Kidney (tissue), 14 donors: Measurements from ENCODE around the gene KLK8. TPM values are rescaled to one million over a fixed set of nuclear protein-coding genes. Genes with fewer than 3 reads are reported as not detected.

Experiments used
- DNase-seq, 5 donors: peaks; one replicate each; pipeline ENCODE4 v3.0.0-alpha.2; 2013 to 2020
- FAIRE-seq: peaks from 2 replicates; lab custom pipeline; 2012; peaks lifted over from hg19 to GRCh38; lab: Jason Lieb, UNC
- H3K27ac ChIP-seq, 2 donors: one replicate each; pipeline ENCODE4 v1.7.0; 2013; ENCODE audit warnings: low read depth in 2 of 2, low read length in 2 of 2, inconsistent platforms in 1 of 2
- H3K27me3 ChIP-seq: one replicate; pipeline ENCODE4 v1.7.1; 2013; ENCODE audit warnings: low read length, inconsistent platforms; ENCODE audit not compliant: control insufficient read depth, insufficient read depth
- H3K36me3 ChIP-seq, 3 donors: one replicate each; pipeline versions ENCODE4 v1.7.0 to v1.7.1; 2013; ENCODE audit warnings: low read length in 3 of 3, control low read depth in 1 of 3, inconsistent platforms in 1 of 3; ENCODE audit not compliant: insufficient read depth in 3 of 3, control insufficient read depth in 2 of 3
- H3K4me1 ChIP-seq, 3 donors: one replicate each; pipeline versions ENCODE4 v1.7.0 to v1.7.1; 2013; ENCODE audit warnings: low read length in 3 of 3, inconsistent platforms in 1 of 3, low read depth in 1 of 3; ENCODE audit not compliant: control insufficient read depth in 2 of 3, insufficient read depth in 2 of 3
- H3K4me3 ChIP-seq, 3 donors: one replicate each; pipeline versions ENCODE4 v1.7.0 to v1.8.1; 2013; ENCODE audit warnings: low read length in 3 of 3, control low read depth in 1 of 3, inconsistent platforms in 1 of 3
- H3K9ac ChIP-seq, 3 donors: one replicate each; pipeline versions ENCODE4 v1.7.0 to v1.7.1; 2013; ENCODE audit warnings: low read length in 3 of 3, control low read depth in 1 of 3, inconsistent platforms in 1 of 3
- H3K9me3 ChIP-seq, 3 donors: one replicate each; pipeline versions ENCODE4 v1.7.0 to v1.7.1; 2013; ENCODE audit warnings: low read length in 3 of 3, control low read depth in 1 of 3, inconsistent platforms in 1 of 3; ENCODE audit not compliant: control insufficient read depth in 2 of 3, insufficient read depth in 1 of 3
- CTCF ChIP-seq: IDR thresholded peaks from 3 replicates; pipeline ENCODE4 v1.5.1; 2012; ENCODE audit warnings: mild to moderate bottlenecking, moderate library complexity, borderline replicate concordance; ENCODE audit not compliant: insufficient read depth; ENCODE audit errors: extremely low read depth
- intact Hi-C: fragments of 100-400 bp; cut with DNase I; formaldehyde crosslinking; loops from one replicate; pipeline ENCODE4 v1.11.1; 2022
- polyA plus RNA-seq: library from polyadenylated mRNA; stranded (reverse); fragments of 350-450 nt; fragmentation: Illumina TruSeq; extraction: RNeasy Lipid Tissue Mini Kit (QIAGEN cat#74804); gene quantifications from one replicate; pipeline ENCODE4 v1.2.3, GENCODE V29; 2014; ENCODE audit warnings: low read depth, low replicate concordance; ENCODE audit not compliant: insufficient read depth
- total RNA-seq: library from RNA; stranded (reverse); fragmentation: NEBNext Ultra II Directional; extraction: Animal tissue kit (Norgen Biotek cat#: 25700); gene quantifications from one replicate; pipeline ENCODE4 v1.2.1, GENCODE V29; 2021
- donor health status: control.
- donor health status: control.
- donor health status: control.
- donor health status: control.
- donor health status: control.
- donor health status: DM: yes; HTN: yes; CAD: no.
- donor health status: Normal renal cell carcinoma (clear cell type).

The KLK8 gene
- total and polyA plus RNA-seq, 2 donors from 2014 or later = 1.3 to 4.2 TPM

GRCh38 chr19:50963381-50963780, 38.0 kb downstream of the KLK8 start:
- H3K4me1 ChIP-seq = no peaks in the 10 kb centered on the region
- H3K9ac ChIP-seq = no peak overlapping the region
- no peak for FAIRE-seq
- H3K36me3 ChIP-seq = no peaks in the 10 kb centered on the region
- DNase-seq = no peak
- no peak for TF ChIP-seq CTCF
- no peaks in the 10 kb centered on the region for H3K9me3 ChIP-seq
- intact Hi-C loops = no loop called here
- no peaks in the 10 kb centered on the region for H3K27me3 ChIP-seq
- H3K4me3 ChIP-seq = no peak overlapping the region
- H3K27ac ChIP-seq = no peak overlapping the region

- no peak overlapping the region for H3K27ac ChIP-seq
- H3K4me3 ChIP-seq = no peak overlapping the region
- no peak for DNase-seq
- H3K9me3 ChIP-seq = no peaks in the 10 kb centered on the region
- TF ChIP-seq CTCF = no peak
- H3K4me1 ChIP-seq = no peaks in the 10 kb centered on the region
- no peak overlapping the region for H3K9ac ChIP-seq
- intact Hi-C loops = no loop called here
- no peak for FAIRE-seq
- H3K27me3 ChIP-seq = no peaks in the 10 kb centered on the region
- no peaks in the 10 kb centered on the region for H3K36me3 ChIP-seq
Observed at GRCh38 chr19:50962245-50962644, 39.2 kb downstream of the KLK8 start.

GRCh38 chr19:50959731-50960500, 41.5 kb downstream of the KLK8 start:
- Histone ChIP-seq H3K36me3 (no peaks in the 10 kb centered on the region), H3K9me3 (no peaks in the 10 kb centered on the region), H3K27me3 (no peaks in the 10 kb centered on the region), H3K4me3 (no peak overlapping the region), H3K9ac (no peak overlapping the region), H3K27ac (no peak overlapping the region), H3K4me1 (no peaks in the 10 kb centered on the region)
- TF ChIP-seq CTCF = no peak
- DNase-seq (no peak), FAIRE-seq (no peak)
- intact Hi-C loops = no loop called here
